Measurements from ENCODE around the gene C6orf62.
"Not testable (repeated sequence)": the region's sequence is repeated elsewhere in the genome, so short reads cannot be mapped to it uniquely, and the experiment has no call there.

Gene C6orf62

GRCh38 chr6:24668066-24668996, 50.6 kb downstream of the C6orf62 start:
- not testable (repeated sequence) for DNase-seq (ENCODE audit: low read depth in 2 of 2)

GRCh38 chr6:24667378-24667803, 51.6 kb downstream of the C6orf62 start:
- DNase-seq (ENCODE audit: low read depth in 2 of 2): no peak

- peak; percentile 91 to 94 for DNase-seq (ENCODE audit: low read depth in 2 of 2)
Measured at GRCh38 chr6:24666641-24667377, 52.1 kb downstream of the C6orf62 start, which contains the start of the genes ACOT13 and TDP2. ACOT13 (plus strand) TSS chr6:24667077; CDS start chr6:24667264, 187 bp downstream. TDP2 (minus strand) TSS chr6:24666899; CDS start chr6:24666862, 37 bp downstream.

GRCh38 chr6:24666097-24666640, 52.8 kb downstream of the C6orf62 start:
- DNase-seq (ENCODE audit: low read depth in 2 of 2): no peak

GRCh38 chr6:24664046-24664987, 54.6 kb downstream of the C6orf62 start:
- no peak for DNase-seq (ENCODE audit: low read depth in 2 of 2)

GRCh38 chr6:24663189-24663588, 55.8 kb downstream of the C6orf62 start:
- DNase-seq (ENCODE audit: low read depth in 2 of 2): no peak

GRCh38 chr6:24662236-24662635, 56.7 kb downstream of the C6orf62 start:
- DNase-seq (ENCODE audit: low read depth in 2 of 2): no peak

GRCh38 chr6:24661759-24662158, 57.2 kb downstream of the C6orf62 start:
- DNase-seq (ENCODE audit: low read depth in 2 of 2): not testable (repeated sequence)

- DNase-seq (ENCODE audit: low read depth in 2 of 2): no peak
Measured at GRCh38 chr6:24660105-24660504, 58.8 kb downstream of the C6orf62 start.

- no peak for DNase-seq (ENCODE audit: low read depth in 2 of 2)
Measured at GRCh38 chr6:24659561-24659960, 59.4 kb downstream of the C6orf62 start.

GRCh38 chr6:24658573-24659560, 60.1 kb downstream of the C6orf62 start:
- DNase-seq (ENCODE audit: low read depth in 2 of 2): no peak

GRCh38 chr6:24655215-24655614, 63.7 kb downstream of the C6orf62 start:
- DNase-seq (ENCODE audit: low read depth in 2 of 2): no peak

Measured in fibroblast of skin of left biceps (primary cell).